ENCODE measurements around the gene NOP9.

The NOP9 gene

GRCh38 chr14:24254630-24255392 is 44.8 kb upstream of the NOP9 start:
- CTCF ChIA-PET = no interaction called here
- no peak for TF ChIP-seq CTCF (conservative IDR thresholded peaks at IDR 0.05; ENCODE audit: low read depth)
- H3K27ac ChIP-seq = peak overlapping the region; percentile 57
- POLR2A ChIA-PET (ENCODE audit: low non-redundant PET) = no interaction called here
- DNase-seq (ENCODE audit: low spot score) = no peak

- CTCF ChIA-PET = no interaction called here
- no peak for TF ChIP-seq CTCF (conservative IDR thresholded peaks at IDR 0.05; ENCODE audit: low read depth)
- POLR2A ChIA-PET (ENCODE audit: low non-redundant PET) = no interaction called here
- no peak for DNase-seq (ENCODE audit: low spot score)
- H3K27ac ChIP-seq = peak overlapping the region; percentile 57; the same call in 1 of the 2 replicates
Observed at GRCh38 chr14:24255438-24255837, 44.2 kb upstream of the NOP9 start.

DNA sequence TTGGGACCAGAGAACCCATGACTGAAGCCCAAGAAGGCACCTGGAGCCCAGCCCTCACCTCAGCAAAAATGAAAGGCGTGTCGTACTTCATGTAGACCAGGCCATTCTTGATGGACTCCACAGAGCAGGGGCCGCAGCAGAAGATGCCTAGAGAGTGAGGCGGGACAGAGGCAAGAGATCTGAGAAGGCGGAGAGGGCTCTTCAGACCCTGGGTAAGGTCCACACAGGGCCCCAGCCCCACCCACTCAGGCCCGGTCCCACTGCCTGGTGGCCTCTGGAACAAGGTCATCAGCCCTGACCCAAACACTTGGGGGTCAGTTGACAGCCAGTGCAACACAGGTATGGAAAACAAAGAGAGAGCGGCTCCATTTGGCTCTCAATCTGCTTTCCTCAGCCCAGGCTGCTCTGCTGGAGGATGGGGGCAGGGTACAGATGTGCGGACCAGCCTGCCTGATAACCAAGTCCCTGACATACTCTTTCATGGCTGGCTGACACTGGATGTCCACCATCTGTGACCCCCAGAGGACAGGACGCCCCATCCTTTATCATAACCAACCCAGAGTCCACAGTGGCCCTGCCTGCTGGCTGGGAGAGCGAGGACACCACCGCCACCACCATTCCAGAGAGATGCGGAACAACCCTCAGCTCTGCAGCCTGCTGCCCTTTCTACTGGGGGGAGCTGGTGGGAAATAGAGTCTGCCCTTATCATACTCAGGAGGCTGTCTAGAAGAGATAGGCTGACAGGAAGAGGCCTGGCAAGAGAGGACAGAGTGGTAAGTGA is 43.5 kb upstream of the NOP9 start:
- TF ChIP-seq CTCF (conservative IDR thresholded peaks at IDR 0.05; ENCODE audit: low read depth) = no peak
- POLR2A ChIA-PET (ENCODE audit: low non-redundant PET) = no interaction called here
- no peak for DNase-seq (ENCODE audit: low spot score)
- CTCF ChIA-PET = interaction anchor here (0.6 kb wide), 1 partner anchor 52 kb away, joined by 3 read pairs; no protein-coding TSS in a partner anchor
- H3K27ac ChIP-seq = peak overlapping the region; percentile 57

DNA sequence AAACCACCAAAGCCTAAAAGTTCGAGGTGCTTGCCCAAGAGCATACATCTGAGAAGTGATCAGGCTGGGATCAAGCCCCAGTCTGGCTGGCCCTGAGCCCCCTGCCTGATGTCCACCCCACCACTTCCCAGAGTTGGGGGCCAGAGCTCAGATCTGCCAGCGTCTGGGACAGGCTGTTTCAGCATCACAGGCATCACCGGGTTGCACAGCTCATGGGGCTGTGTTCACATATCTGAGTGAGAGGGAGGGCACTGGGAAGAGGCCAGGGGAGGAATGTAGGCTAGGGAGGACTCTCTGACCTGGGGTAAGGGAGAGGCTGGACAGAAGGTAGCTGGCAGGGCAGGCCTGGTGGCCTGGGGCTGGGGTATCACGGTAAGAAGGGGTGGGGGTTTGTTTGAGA is 42.7 kb upstream of the NOP9 start:
- ChIA-PET CTCF (interaction anchor here (0.6 kb wide), 1 partner anchor 52 kb away, joined by 3 read pairs; no protein-coding TSS in a partner anchor), POLR2A (ENCODE audit: low non-redundant PET) (no interaction called here)
- H3K27ac ChIP-seq = peak overlapping the region; percentile 57
- no peak for TF ChIP-seq CTCF (conservative IDR thresholded peaks at IDR 0.05; ENCODE audit: low read depth)
- no peak for DNase-seq (ENCODE audit: low spot score)

DNA sequence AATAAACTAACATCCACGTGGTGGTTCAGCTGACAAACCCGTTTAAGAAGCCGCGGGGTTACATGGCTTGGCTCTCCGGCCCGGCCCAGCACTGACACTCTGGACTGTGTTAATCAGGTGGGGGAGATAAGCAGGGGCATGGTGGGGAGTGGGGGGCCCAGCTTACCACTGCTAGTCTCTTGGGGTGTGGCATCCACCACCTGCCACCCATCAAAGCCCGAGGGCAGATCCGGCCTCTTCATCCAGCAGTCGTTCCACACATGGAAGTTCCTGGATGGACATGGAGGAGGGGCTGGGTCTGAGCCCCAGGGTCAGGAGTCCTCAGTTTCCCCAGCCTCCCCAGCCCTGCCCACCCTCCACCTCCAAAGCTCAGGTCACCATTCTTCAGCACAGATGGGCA is 41.5 kb upstream of the NOP9 start:
- ChIA-PET POLR2A (ENCODE audit: low non-redundant PET) (interaction anchor here (0.5 to 0.6 kb wide), 2 partner anchors 10 to 69 kb away, joined by 3 to 6 read pairs; no protein-coding TSS in a partner anchor), CTCF (interaction anchor here (0.8 to 0.9 kb wide), 2 partner anchors 15 to 50 kb away, joined by 3 read pairs; partner anchors contain the start of gene CIDEB)

More for the DNA sequence above, 41.5 kb upstream of the NOP9 start:
- DNase-seq (ENCODE audit: low spot score) = no peak
- H3K27ac ChIP-seq = peak overlapping the region; percentile 96
- no peak for TF ChIP-seq CTCF (conservative IDR thresholded peaks at IDR 0.05; ENCODE audit: low read depth)

Data from RWPE1 (cell line).